Stimulated activated CD4-positive, alpha-beta T cell treated with anti-CD3 and anti-CD28 coated beads, TNF-alpha, amount 100 ng/mL, for 48 hours (primary cell): Measurements from ENCODE around the gene CACNA1B.
A peak's percentile ranks its signal among the peaks of the same experiment; 100 is the strongest.

ENCODE experiments used
- DNase-seq, 3 donors: peaks; one replicate each; pipeline ENCODE4 v3.0.0-alpha.2; 2020; ENCODE audit warnings: low read depth in 3 of 3

CACNA1B gene

GRCh38 chr9:137920753-137921152, 43.2 kb downstream of the CACNA1B start:
- DNase-seq = no peak

GRCh38 chr9:137924169-137924568, 46.6 kb downstream of the CACNA1B start:
- DNase-seq = no peak

DNA sequence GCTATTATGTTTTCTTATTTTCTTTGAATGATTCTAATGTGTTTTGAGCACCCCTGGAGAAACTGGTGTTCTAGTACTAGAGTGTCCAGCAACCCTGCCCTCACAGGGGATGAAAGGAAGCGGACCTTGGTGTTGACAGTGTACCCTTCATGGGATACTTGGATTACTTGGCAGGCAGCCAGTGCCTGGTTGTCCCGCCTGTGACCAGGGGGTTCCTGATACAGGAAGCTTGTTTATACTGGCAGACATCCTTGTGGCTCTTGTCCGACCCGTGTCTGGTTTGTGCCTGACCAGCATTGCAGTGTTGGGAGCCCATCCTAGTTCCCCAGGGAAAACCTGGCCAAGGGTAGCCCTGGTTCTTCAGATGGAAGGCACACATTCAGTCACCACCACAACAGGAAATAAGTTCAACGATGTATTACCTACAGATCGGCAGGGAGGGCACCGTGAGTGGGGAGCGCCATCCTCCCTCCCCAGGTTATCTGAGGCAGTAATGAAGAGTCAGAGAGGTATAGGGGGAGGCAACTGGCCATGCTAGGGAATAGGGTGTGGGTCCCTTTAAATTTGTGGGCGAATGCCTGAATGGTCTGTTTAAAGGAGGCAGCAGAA, 47.3 kb downstream of the CACNA1B start:
- DNase-seq = no peak

DNA sequence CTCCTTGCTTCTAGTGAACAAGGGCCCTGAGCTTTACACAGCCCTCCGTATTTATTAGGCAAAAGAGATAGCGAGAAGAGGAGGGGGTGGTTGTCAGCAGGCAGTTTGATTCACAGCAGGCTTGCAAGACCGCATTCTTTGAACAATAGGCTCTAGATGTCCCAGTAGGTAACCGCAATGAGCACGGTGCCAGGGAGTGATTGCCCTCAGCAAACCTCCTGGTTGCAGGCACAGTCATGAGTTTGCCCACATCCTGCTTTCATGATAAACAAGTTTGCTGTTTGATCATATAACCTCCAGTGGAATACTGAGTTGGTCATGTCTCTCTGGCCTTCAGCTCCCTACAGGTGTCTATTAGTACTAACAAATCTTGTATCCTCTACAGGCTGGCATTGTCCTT, 66.1 kb downstream of the CACNA1B start:
- DNase-seq = no peak

DNA sequence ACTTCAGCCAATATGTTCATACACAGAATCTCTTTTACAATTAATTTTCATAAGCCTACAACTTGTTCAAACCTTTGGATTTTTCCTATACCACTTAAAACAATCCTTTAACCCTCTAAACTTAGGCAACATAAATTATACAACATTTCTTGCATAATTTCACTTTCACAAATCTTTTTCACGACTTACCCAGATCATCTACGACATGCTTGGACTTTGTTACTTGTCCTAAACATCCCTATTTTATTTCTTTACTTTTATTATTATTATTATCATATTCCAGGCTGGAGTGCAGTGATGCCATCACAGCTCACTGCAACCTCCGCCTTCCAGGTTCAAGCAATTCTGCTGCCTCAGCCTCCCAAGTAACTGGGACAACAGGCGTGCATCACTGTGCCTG, 68.0 kb downstream of the CACNA1B start:
- no peak for DNase-seq

- DNase-seq = no peak
Observed at GRCh38 chr9:137946993-137947392, 69.4 kb downstream of the CACNA1B start.

DNA sequence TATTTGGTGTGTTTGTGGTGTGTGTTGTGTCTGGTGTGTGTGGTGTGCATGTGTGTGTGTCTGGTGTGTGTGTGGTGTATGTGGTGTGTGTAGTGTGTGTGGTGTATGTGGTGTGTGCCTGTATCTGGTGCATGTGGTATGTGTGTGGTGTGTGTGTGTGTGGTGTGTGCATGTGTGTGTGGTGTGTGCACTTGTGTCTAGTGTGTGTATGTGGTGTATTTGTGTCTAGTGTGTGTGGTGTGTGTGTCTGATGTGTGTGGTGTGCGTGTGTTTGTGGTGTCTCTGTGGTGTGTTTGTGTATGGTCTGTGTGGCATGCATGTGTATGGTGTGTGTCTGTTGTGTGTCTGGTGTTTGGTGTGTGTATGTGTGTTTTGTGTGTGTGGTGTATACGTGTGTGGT, 71.1 kb downstream of the CACNA1B start:
- DNase-seq = no peak

GRCh38 chr9:137949260-137949659, 71.7 kb downstream of the CACNA1B start:
- no peak for DNase-seq

DNA sequence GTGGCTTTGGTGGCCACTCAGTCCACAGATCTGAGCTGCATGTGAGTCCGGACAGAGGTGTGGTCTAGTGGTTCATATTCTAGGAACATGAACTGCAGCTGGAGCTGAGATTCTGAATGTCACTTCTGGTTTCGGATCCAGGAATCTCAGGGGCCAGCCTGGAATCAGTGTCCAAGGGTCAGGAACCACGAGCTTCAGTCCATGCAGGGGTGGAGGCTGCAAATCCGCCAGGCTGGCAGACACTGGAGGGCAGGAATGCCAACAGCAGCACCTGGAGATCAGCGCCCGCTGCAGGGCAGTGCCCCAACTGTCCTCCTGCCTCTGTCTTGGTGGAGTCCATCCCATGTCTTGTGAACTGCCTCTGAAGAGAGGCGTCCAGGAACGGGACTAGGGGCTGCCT, 73.5 kb downstream of the CACNA1B start:
- DNase-seq = no peak

GRCh38 chr9:137951597-137952490, 74.3 kb downstream of the CACNA1B start:
- DNase-seq = no peak

GRCh38 chr9:137952976-137953666, 75.5 kb downstream of the CACNA1B start:
- no peak for DNase-seq

- no peak for DNase-seq
Observed at GRCh38 chr9:137953683-137954438, 76.3 kb downstream of the CACNA1B start.

GRCh38 chr9:137955224-137955570, 77.6 kb downstream of the CACNA1B start:
- no peak for DNase-seq

DNA sequence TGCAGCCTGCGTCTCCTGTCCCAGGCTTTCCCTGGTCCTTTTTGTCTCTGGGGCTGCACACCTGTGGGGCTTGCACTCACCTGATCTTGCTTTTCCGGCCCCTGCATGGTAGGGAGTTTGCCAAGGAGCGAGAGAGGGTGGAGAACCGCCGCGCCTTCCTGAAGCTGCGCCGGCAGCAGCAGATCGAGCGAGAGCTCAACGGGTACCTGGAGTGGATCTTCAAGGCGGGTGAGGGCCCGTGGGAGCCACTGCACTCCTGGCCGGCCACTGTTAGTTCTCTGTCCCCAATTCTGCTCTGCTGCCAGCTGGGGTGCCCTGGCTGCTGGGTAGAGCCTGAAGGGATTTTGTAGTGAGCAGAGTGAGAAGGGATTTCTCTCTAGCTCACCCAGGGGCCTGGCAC, 78.0 kb downstream of the CACNA1B start:
- DNase-seq = no peak

GRCh38 chr9:137956039-137956438, 78.5 kb downstream of the CACNA1B start:
- no peak for DNase-seq

DNA sequence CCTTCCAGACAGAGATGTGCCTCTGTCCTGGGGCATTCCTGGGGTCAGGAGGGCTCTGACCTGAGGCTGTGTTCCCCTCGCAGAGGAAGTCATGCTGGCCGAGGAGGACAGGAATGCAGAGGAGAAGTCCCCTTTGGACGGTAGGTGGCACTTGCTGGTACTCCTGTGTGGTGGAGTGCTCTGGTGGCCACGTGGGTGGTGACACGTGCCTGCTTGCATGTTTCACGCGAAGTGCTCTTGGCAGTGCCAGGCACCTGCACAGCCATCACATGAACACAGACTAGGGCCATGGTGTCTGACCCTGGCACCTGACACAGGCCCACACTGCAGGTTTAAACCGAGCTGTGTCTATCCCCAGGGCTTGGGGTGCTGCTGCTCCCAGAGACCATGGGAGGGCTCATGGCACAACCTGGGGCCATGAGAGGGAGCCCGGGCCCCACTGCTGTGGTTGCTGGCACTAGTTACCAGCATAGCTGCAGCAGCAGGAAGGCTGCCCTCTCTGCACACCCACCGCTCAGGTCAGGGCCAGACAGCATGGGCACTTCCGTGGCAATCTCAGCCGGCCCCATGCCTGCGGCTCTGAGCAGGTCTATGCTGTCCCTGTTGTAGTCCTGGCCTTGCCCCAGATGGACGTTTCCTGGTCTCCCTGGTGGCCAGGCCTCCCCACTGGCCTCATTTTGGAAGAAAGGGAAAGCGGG, 79.3 kb downstream of the CACNA1B start:
- no peak for DNase-seq

GRCh38 chr9:137959641-137960411, 82.2 kb downstream of the CACNA1B start:
- DNase-seq = no peak

DNA sequence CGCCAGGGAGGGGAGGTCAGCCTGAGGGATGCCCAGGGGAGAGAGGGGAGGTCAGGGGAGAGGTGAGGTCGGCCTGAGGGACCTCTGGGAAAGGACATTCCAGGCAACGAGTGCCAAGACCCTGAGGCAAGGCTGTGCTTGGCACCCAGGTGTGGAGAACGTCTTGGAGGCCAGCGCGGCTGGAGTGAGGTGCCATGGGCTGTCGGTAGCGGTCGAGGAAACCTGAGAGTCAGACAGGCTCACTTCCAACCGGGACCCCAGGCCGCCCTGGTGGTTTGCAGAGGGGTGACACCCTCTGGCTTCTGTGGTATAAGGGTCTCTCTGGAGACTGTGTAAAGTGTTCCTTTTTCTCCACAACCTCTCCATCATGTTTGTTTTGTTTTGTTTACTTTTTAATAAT, 82.9 kb downstream of the CACNA1B start:
- DNase-seq = peak in 1 of 3 donors; percentile 20

DNA sequence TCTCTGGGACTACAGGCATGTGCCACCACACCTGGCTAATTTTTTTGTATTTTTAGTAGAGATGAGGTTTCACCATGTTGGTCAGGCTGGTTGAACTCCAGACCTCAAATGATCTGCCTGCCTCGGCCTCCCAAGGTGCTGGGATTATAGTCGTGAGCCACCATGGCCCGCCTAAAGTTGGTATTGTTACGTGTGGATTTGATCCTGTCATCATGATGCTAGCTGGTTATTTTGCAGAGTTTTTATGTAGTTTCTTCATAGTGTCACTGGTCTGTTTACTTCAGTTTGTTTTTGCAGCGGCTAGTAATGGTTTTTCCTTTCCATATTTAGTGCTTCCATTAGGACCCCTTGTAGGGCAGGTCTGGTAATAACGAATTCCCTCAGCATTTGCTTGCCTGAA, 85.9 kb downstream of the CACNA1B start:
- DNase-seq = no peak

DNA sequence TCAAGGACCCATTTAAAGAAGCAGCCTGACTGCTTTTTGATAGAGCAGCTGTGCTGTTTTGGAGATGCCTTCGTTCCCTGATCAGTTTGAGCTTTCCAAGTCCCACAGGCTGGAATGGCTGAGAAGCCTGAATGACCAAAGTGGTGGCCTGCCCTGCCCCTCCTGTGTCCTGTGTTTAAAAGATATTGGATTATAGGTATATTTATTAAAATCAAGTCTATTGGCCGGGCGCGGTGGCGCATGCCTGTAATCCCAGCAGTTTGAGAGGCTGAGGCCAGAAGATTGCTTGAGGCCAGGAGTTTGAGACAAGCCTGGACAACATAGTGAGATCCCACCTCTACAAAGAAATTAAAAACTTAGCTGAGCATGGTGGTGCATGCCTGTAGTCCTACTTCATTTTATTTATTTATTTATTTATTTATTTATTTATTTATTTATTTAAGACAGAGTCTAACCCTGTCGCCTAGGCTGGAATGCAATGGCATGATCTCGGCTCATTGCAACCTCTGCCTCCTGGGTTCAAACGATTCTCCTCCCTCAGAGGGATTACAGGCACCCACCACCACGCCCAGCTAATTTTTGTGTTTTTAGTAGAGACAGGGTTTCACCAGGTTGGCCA, 87.7 kb downstream of the CACNA1B start:
- no peak for DNase-seq
